Hepatocyte (in vitro differentiated cells): ENCODE data around the gene SORCS2. TPM values are rescaled to one million over a fixed set of nuclear protein-coding genes. Genes with fewer than 3 reads are reported as not detected.

Source experiments
- DNase-seq: peaks from one replicate; pipeline ENCODE4 v3.0.0-alpha.2; 2016; ENCODE audit warnings: low spot score
- H2AFZ ChIP-seq: fragments of 200-600 bp; sonication (generic); 2 replicates; pipeline ENCODE4 v1.6.0; 2016; ENCODE audit warnings: antibody characterized with exemption, mild to moderate bottlenecking
- H3K27ac ChIP-seq: fragments of 200-600 bp; sonication (generic); 2 replicates; pipeline ENCODE4 v1.5.1; 2016; ENCODE audit warnings: mild to moderate bottlenecking
- H3K27me3 ChIP-seq: fragments of 200-600 bp; sonication (generic); 2 replicates; pipeline ENCODE4 v1.6.1; 2016
- H3K36me3 ChIP-seq: fragments of 200-600 bp; sonication (generic); replicated peaks from 2 replicates; pipeline ENCODE4 v1.5.1; 2016; ENCODE audit warnings: low read depth; ENCODE audit not compliant: insufficient read depth
- H3K4me1 ChIP-seq: fragments of 200-600 bp; sonication (generic); 2 replicates; pipeline ENCODE4 v1.5.1; 2016; ENCODE audit warnings: mild to moderate bottlenecking, moderate library complexity; ENCODE audit not compliant: insufficient read depth
- H3K4me2 ChIP-seq: fragments of 200-600 bp; sonication (generic); 2 replicates; pipeline ENCODE4 v1.6.0; 2016
- H3K4me3 ChIP-seq: fragments of 200-600 bp; sonication (generic); 2 replicates; pipeline ENCODE4 v1.5.1; 2016; ENCODE audit warnings: mild to moderate bottlenecking
- H3K79me2 ChIP-seq: fragments of 200-600 bp; sonication (generic); 2 replicates; pipeline ENCODE4 v1.6.0; 2017; ENCODE audit warnings: mild to moderate bottlenecking
- H3K9me2 ChIP-seq: fragments of 200-600 bp; sonication (generic); replicated peaks from 2 replicates; pipeline ENCODE4 v1.6.0; 2017; ENCODE audit warnings: mild to moderate bottlenecking; ENCODE audit not compliant: insufficient read depth
- H3K9me3 ChIP-seq: fragments of 200-600 bp; sonication (generic); 2 replicates; pipeline ENCODE4 v1.5.1; 2016; ENCODE audit warnings: low read depth, mild to moderate bottlenecking
- H4K20me1 ChIP-seq: fragments of 200-600 bp; sonication (generic); 2 replicates; pipeline ENCODE4 v1.6.0; 2016; ENCODE audit warnings: mild to moderate bottlenecking; ENCODE audit not compliant: insufficient read depth, poor library complexity, severe bottlenecking
- EZH2 ChIP-seq: fragments of 200-600 bp; sonication (generic); IDR thresholded peaks from 2 replicates; pipeline ENCODE4 v1.6.1; 2016; ENCODE audit warnings: antibody characterized with exemption, mild to moderate bottlenecking, borderline replicate concordance
- EZH2phosphoT487 ChIP-seq: fragments of 200-600 bp; sonication (generic); IDR thresholded peaks from one replicate; pipeline ENCODE4 v1.6.1; 2018; ENCODE audit warnings: antibody characterized with exemption, mild to moderate bottlenecking, low read depth, moderate library complexity; ENCODE audit not compliant: unreplicated experiment, severe bottlenecking
- WGBS: methylation state at CpG from one replicate; pipeline ENCODE4 v1.1.6; 2016; ENCODE audit warnings: low lambda C conversion rate; ENCODE audit errors: missing lambda C conversion rate; 5-methylcytosine and 5-hydroxymethylcytosine counted together
- polyA plus RNA-seq: library from polyadenylated mRNA; unstranded; fragments of >200 nt; fragmentation: Nextera tagmentation; extraction: Ambion mirVana; gene quantifications from 2 replicates; pipeline ENCODE4 v1.2.1, GENCODE V29; 2016
- total RNA-seq: library from RNA; depleted of rRNA; stranded (reverse); fragments of >200 nt; gene quantifications from 2 replicates; pipeline ENCODE4 v1.2.3, GENCODE V29; 2014
- TF ChIP-seq, protein P1 (sequence below): fragments of 200-600 bp; sonication (generic); IDR thresholded peaks from 2 replicates; pipeline ENCODE4 v1.5.1; 2016; ENCODE audit warnings: antibody characterized with exemption, mild to moderate bottlenecking; ENCODE audit not compliant: poor library complexity

The SORCS2 gene
- total and polyA plus RNA-seq, 2 experiments from 2014 or later, result 1.6 to 4.8 TPM

DNA sequence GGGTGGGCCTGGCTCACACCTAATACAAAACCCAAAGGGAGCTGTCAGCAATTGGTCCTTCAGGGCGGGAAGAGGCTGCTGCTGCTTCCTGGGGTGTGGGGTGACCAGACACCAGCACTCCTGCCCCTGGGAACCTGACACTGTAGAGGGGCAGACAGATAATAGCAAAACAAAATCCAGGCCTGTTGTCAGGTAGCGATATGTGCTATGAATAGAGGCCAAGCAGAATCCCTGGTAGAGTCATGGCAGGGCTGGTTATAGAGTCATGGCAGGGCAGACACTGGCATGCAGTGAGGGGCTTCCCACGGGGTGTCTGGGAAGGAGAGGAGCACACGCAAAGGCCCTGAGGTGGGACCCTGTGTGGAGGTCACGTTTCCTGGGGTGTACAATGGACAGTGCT, 321.9 kb downstream of the SORCS2 start:
- Histone ChIP-seq H2AFZ (no peak overlapping the region), H3K9me3 (no peaks in the 10 kb centered on the region), H3K4me1 (peaks cover 8% of the 10 kb centered on the region), H3K27me3 (no peaks in the 10 kb centered on the region), H4K20me1 (no peaks in the 10 kb centered on the region), H3K79me2 (no peaks in the 10 kb centered on the region), H3K9me2 (no peaks in the 10 kb centered on the region), H3K4me2 (no peak overlapping the region), H3K27ac (no peak overlapping the region), H3K4me3 (no peak overlapping the region), H3K36me3 (no peaks in the 10 kb centered on the region)
- TF ChIP-seq EZH2phosphoT487 (no peak), EZH2 (no peak)
- TF ChIP-seq, protein P1, sequence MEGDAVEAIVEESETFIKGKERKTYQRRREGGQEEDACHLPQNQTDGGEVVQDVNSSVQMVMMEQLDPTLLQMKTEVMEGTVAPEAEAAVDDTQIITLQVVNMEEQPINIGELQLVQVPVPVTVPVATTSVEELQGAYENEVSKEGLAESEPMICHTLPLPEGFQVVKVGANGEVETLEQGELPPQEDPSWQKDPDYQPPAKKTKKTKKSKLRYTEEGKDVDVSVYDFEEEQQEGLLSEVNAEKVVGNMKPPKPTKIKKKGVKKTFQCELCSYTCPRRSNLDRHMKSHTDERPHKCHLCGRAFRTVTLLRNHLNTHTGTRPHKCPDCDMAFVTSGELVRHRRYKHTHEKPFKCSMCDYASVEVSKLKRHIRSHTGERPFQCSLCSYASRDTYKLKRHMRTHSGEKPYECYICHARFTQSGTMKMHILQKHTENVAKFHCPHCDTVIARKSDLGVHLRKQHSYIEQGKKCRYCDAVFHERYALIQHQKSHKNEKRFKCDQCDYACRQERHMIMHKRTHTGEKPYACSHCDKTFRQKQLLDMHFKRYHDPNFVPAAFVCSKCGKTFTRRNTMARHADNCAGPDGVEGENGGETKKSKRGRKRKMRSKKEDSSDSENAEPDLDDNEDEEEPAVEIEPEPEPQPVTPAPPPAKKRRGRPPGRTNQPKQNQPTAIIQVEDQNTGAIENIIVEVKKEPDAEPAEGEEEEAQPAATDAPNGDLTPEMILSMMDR, result no peak
- 88% methylated on average over 5 of the region's 5 CpGs for WGBS
- no peak for DNase-seq

DNA sequence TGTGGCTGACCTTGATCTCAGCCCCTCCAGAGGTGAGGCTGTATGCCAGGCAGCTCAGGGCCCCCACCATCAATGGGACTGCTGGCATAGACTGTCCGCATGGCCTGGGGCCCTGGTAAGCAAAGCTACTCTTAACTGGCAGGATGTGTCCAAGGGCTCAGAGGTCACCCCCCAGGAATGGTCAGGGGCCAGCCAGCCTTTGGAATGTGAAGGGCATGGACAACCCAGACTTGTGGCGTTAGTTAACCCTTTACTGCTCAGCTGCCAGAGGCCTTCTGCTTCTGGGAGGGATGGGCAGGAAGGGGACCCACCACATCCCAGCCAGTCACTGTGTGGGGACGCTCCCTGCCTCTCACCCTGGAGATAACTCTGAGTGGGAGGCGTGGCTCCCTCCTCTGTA, 322.5 kb downstream of the SORCS2 start:
- Histone ChIP-seq H3K27me3 (no peaks in the 10 kb centered on the region), H2AFZ (no peak overlapping the region), H3K79me2 (no peaks in the 10 kb centered on the region), H3K9me2 (no peaks in the 10 kb centered on the region), H3K9me3 (no peaks in the 10 kb centered on the region), H4K20me1 (no peaks in the 10 kb centered on the region), H3K27ac (no peak overlapping the region), H3K36me3 (no peaks in the 10 kb centered on the region), H3K4me3 (no peak overlapping the region), H3K4me1 (peaks cover 8% of the 10 kb centered on the region), H3K4me2 (no peak overlapping the region)
- no peak for DNase-seq
- TF ChIP-seq, protein P1, result no peak
- TF ChIP-seq EZH2phosphoT487, result no peak
- no peak for TF ChIP-seq EZH2
- WGBS, result 88% methylated on average over 4 of the region's 4 CpGs

DNA sequence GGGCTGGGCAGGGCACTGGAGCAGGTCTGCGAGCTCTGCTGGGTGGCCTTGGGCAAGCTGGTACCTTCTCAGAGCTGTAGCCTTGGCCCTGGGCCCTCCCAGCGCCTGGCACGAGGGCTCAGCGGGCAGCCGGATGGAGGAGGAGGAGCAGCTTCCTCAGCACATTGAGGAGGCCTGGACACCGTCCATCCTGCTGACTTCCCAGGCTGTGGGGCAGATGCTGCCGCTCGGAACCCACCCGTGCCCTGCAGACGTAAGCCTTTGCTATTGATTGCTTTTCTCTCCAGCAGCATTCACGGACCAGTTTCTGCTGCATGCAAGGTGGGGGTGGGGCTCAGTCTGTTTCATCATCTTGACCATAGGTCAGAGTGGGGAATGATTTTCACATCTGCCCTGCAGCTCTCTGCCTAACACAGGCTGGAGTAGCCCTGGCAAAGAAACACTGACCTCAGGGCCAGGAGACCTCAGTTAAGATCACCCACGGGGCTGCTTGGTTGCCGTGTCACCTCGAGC, 323.1 kb downstream of the SORCS2 start:
- no peak overlapping the region for H3K4me3 ChIP-seq
- WGBS, result 76% methylated on average over 14 of the region's 14 CpGs
- no peaks in the 10 kb centered on the region for H3K36me3 ChIP-seq
- no peak overlapping the region for H3K4me2 ChIP-seq
- H4K20me1 ChIP-seq, result no peaks in the 10 kb centered on the region
- no peaks in the 10 kb centered on the region for H3K27me3 ChIP-seq
- H3K9me2 ChIP-seq, result no peaks in the 10 kb centered on the region
- TF ChIP-seq EZH2 (no peak), EZH2phosphoT487 (no peak)
- TF ChIP-seq, protein P1, result no peak
- H3K9me3 ChIP-seq, result no peaks in the 10 kb centered on the region
- no peaks in the 10 kb centered on the region for H3K79me2 ChIP-seq
- no peak overlapping the region for H2AFZ ChIP-seq
- no peak overlapping the region for H3K27ac ChIP-seq
- peak; percentile 48 for DNase-seq
- peaks cover 8% of the 10 kb centered on the region for H3K4me1 ChIP-seq
